Heart right ventricle (tissue), 16 donors: ENCODE results near the gene KLHL24. TPM values are rescaled to one million over a fixed set of nuclear protein-coding genes. Genes with fewer than 3 reads are reported as not detected.
A peak's percentile ranks its signal among the peaks of the same experiment; 100 is the strongest.

ENCODE experiments used
- ATAC-seq, 8 donors: fragments of 200-7000 bp; cut with Tn5 transposase; one replicate each; pipeline ENCODE4 v1.9.1; 2020; ENCODE audit warnings: mild to moderate bottlenecking in 8 of 8, moderate library complexity in 8 of 8, moderate number of reproducible peaks in 1 of 8
- DNase-seq, 2 donors: peaks; one replicate each; pipeline ENCODE4 v3.0.0-alpha.2; 2020
- H3K27ac ChIP-seq, 10 donors: fragments of 200-600 bp; sonication (generic) in 2 of 10; one replicate each; pipeline versions ENCODE4 v1.5.0 to v1.8.0; 2020 to 2022; ENCODE audit warnings: mild to moderate bottlenecking in 3 of 10
- H3K27me3 ChIP-seq, 7 donors: fragments of 200-600 bp; one replicate each; pipeline ENCODE4 v1.8.0; 2021 to 2022; ENCODE audit warnings: mild to moderate bottlenecking in 2 of 7
- H3K36me3 ChIP-seq, 9 donors: fragments of 200-600 bp; sonication (generic) in 1 of 9; one replicate each; pipeline versions ENCODE4 v1.5.0 to v1.8.0; 2020 to 2022; ENCODE audit warnings: mild to moderate bottlenecking in 2 of 9
- H3K4me1 ChIP-seq, 9 donors: fragments of 200-600 bp; sonication (generic) in 1 of 9; one replicate each; pipeline versions ENCODE4 v1.5.0 to v1.8.0; 2020 to 2022; ENCODE audit warnings: mild to moderate bottlenecking in 4 of 9
- H3K4me3 ChIP-seq, 10 donors: fragments of 200-600 bp; sonication (generic) in 2 of 10; one replicate each; pipeline versions ENCODE4 v1.5.0 to v1.8.0; 2020 to 2022; ENCODE audit warnings: mild to moderate bottlenecking in 7 of 10, moderate library complexity in 2 of 10
- H3K9me3 ChIP-seq, 11 donors: fragments of 200-600 bp in 10 of 11; sonication (generic) in 2 of 11; one replicate each; pipeline versions ENCODE4 v1.5.0 to v1.8.0; 2013 to 2022; ENCODE audit warnings: mild to moderate bottlenecking in 2 of 11, control low read depth in 1 of 11, moderate library complexity in 1 of 11
- WGBS, 2 donors: extraction: QIAGEN DNeasy Blood & Tissue Kit; methylation state at CpG; one replicate each; pipeline ENCODE4 v1.1.7; 2013; ENCODE audit warnings: inconsistent platforms in 1 of 2; 5-methylcytosine and 5-hydroxymethylcytosine counted together
- intact Hi-C, 10 donors: fragments of 100-400 bp; cut with DNase I; formaldehyde crosslinking; loops; one replicate each; pipeline versions ENCODE4 v1.11.1 to v1.14.2; 2022
- long read RNA-seq, 3 donors: library from polyadenylated mRNA; unstranded; transcript quantifications; one replicate each; pipeline ENCODE4 v2.0.0, GENCODE V29; 2020 to 2021
- polyA plus RNA-seq, 2 donors: library from polyadenylated mRNA; stranded (reverse); fragments of 200-250 nt; gene quantifications; one replicate each; pipeline ENCODE4 v1.2.3, GENCODE V29; 2013
- total RNA-seq, 10 donors: library from RNA; stranded (reverse); fragmentation: NEBNext Ultra II Directional in 3 of 10; extraction: Animal tissue kit (Norgen Biotek cat#: 25700) in 3 of 10; gene quantifications; one replicate each; pipeline versions ENCODE4 v1.2.1 to v1.2.4, GENCODE V29; 2021 to 2023
- TF ChIP-seq, protein P1 (sequence below), 9 donors: fragments of 200-600 bp; sonication (generic) in 2 of 9; IDR thresholded peaks; one replicate each; pipeline versions ENCODE4 v1.5.0 to v1.8.0; 2021 to 2022; ENCODE audit warnings: antibody characterized with exemption in 9 of 9, mild to moderate bottlenecking in 5 of 9, moderate library complexity in 1 of 9
- donor health status: Arrhythmogenic right ventricular cardiomyopathy.
- donor health status: ischemic (EF 13 %, LVEDD 7.1; RV severe dilation, severe dysfunction).
- donor health status: healthy with polysubstance abuse.
- donor health status: DM: no; HTN: yes; CAD: no.
- donor health status: DM: no; HTN: no; CAD: no.
- donor health status: ischemic (EF 25% LVEDD 6.9; RV normal size, moderate dysfunction).
- donor health status: ischemic (EF 25% LVEDD 5.7; RV mildly dilated, moderate dysfunction).
- donor health status: healthy.
- donor health status: DM: yes; HTN: yes; CAD: no.
- donor health status: Ischemic cardiomyopathy.
- donor health status: ischemic (EF 35%, LVEDD 5.7; RV mildly dilated, moderate dysfunction).
- donor health status: nonischemic (EF 11% LVEDD 7.7; RV severe dilation, severe dysfunction).
- donor health status: DM: yes; HTN: yes; CAD: no.
- donor health status: PGD.
- donor health status: ischemic (EF 29% LVEDD 5.4; RV normal size, mild dysfunction).
- donor health status: nonischemic (EF 23%, LVEDD 6.1; RV moderate dilation, normal function).

KLHL24 gene, protein sequence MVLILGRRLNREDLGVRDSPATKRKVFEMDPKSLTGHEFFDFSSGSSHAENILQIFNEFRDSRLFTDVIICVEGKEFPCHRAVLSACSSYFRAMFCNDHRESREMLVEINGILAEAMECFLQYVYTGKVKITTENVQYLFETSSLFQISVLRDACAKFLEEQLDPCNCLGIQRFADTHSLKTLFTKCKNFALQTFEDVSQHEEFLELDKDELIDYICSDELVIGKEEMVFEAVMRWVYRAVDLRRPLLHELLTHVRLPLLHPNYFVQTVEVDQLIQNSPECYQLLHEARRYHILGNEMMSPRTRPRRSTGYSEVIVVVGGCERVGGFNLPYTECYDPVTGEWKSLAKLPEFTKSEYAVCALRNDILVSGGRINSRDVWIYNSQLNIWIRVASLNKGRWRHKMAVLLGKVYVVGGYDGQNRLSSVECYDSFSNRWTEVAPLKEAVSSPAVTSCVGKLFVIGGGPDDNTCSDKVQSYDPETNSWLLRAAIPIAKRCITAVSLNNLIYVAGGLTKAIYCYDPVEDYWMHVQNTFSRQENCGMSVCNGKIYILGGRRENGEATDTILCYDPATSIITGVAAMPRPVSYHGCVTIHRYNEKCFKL
- 100 to 1,000 TPM; 159 to 305 (median 259) TPM for total RNA-seq
- 10 to 100 TPM in 1 of 2 donors, 1 to 10 TPM in 1; 7.6 to 39.7 TPM for polyA plus RNA-seq
- long read RNA-seq, donor 1, full-length matches to known transcripts: 99 of 211 reads
- long read RNA-seq, donor 1, partial matches to known transcripts: 8 of 211 reads
- long read RNA-seq, donor 1, other reads (novel, unspliced or antisense): 104 of 211 reads
- long read RNA-seq, donor 2, full-length matches to known transcripts: 101 of 218 reads
- long read RNA-seq, donor 2, partial matches to known transcripts: 34 of 218 reads
- long read RNA-seq, donor 2, other reads (novel, unspliced or antisense): 83 of 218 reads
- long read RNA-seq, donor 3, full-length matches to known transcripts: 92 of 196 reads
- long read RNA-seq, donor 3, partial matches to known transcripts: 20 of 196 reads
- long read RNA-seq, donor 3, other reads (novel, unspliced or antisense): 84 of 196 reads

DNA sequence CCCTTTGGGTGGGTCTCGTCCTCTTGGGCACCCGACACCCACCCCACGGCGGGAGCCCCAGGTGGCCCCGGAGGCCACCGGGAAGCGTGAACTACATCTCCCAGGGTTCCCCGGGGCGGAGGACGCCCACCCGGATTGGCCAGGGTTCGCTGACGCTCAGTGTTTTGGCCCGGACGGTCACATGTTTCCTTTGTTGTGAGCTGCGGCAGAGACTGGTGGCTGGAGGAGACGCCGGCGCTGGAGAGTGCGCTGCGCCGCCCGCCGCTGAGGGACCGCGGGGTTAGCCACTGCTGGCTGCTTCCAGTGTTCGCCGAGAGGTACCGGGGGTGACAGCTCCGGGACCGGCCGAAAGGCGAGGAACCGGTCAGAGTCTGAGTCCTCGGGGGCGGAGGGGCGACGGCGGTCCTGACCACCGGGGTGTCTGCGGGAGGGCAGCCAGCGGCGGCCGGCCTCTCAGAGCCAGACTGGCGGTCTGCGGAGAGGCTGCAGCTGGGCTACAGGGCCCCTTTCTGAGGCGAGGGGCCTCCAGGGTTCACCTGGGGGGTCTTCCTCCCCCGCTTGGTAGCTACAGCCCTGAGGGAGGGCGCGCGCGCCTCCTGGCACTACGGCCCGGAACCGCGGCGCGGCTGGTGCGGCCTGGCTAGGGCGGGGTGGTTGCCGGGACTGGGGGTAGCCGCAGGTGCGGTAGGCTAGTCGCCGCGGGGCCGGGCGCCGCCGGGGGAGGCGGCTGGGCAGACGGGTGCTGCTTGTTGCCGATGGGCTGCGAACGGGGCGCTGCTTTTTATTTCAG is at the start of gene KLHL24:
Gene KLHL24 (plus strand): TSS at position 193 of the 790 bp plus-strand sequence. CDS start 14,734 bp downstream, outside the sequence.
- intact Hi-C loops: loop anchor here in 3 of 10 donors (2.0 to 5.0 kb wide), 4 partner anchors 53 to 133 kb away; partner anchors contain the start of gene YEATS2 (in 1 of the 3)
- WGBS, 2 donors: 0% methylated on average over 75 to 76 of the region's 76 CpGs
- peak within 1 kb of the TSS; percentile 71 to 100 (median 97) for H3K4me3 ChIP-seq

DNA sequence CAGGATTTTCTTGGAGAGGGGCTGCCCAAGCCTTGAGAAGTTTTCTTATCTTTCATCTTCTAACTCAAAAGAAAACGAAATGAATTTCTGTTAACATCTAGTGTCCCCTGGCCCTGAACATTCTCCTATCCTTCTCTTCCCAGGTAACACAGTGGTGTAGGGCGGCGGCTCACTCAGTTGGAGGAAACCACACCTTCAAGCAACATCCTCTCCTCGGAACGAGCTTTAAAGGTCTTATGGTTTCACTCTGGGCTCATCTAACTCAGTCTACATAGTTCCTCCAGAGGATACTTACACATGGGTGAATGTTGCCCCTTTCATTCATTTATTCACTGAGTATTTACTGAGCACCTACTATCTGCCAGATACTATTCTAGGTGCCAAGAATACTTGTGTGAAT is 48.9 kb upstream of the KLHL24 start:
- Histone ChIP-seq H3K36me3 (no peaks in the 10 kb centered on the region), H3K9me3 (no peaks in the 10 kb centered on the region), H3K27me3 (no peaks in the 10 kb centered on the region), H3K4me3 (no peak overlapping the region), H3K4me1 (peaks cover 10 to 61% (median 50%) of the 10 kb centered on the region in 9 donors), H3K27ac (peak overlapping the region in 5 of 10 donors; percentile 5 to 83 (median 45))
- DNase-seq (no peak), ATAC-seq (peak in 1 of 8 donors; percentile 31)
- TF ChIP-seq, protein P1, sequence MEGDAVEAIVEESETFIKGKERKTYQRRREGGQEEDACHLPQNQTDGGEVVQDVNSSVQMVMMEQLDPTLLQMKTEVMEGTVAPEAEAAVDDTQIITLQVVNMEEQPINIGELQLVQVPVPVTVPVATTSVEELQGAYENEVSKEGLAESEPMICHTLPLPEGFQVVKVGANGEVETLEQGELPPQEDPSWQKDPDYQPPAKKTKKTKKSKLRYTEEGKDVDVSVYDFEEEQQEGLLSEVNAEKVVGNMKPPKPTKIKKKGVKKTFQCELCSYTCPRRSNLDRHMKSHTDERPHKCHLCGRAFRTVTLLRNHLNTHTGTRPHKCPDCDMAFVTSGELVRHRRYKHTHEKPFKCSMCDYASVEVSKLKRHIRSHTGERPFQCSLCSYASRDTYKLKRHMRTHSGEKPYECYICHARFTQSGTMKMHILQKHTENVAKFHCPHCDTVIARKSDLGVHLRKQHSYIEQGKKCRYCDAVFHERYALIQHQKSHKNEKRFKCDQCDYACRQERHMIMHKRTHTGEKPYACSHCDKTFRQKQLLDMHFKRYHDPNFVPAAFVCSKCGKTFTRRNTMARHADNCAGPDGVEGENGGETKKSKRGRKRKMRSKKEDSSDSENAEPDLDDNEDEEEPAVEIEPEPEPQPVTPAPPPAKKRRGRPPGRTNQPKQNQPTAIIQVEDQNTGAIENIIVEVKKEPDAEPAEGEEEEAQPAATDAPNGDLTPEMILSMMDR (IDR thresholded peaks at IDR 0.05): no peak
- intact Hi-C loops: no loop called here
- WGBS, 2 donors: 70 to 75% methylated on average over 5 of the region's 5 CpGs

More for the DNA sequence above, at the start of gene KLHL24:
- peak; percentile 89 to 96 (median 92) for ATAC-seq
- peaks cover 11 to 44% (median 36%) of the 10 kb centered on the region in 9 donors for H3K4me1 ChIP-seq
- peak within 1 kb of the TSS; percentile 92 to 100 (median 98) for H3K27ac ChIP-seq
- peak; percentile 92 to 95 for DNase-seq
- TF ChIP-seq, protein P1 (IDR thresholded peaks at IDR 0.05): no peak
- H3K9me3 ChIP-seq: no peaks in the 10 kb centered on the region
- no peaks in the 10 kb centered on the region for H3K27me3 ChIP-seq
- peaks cover 0 to 8% (median 0%) of the 10 kb centered on the region in 9 donors for H3K36me3 ChIP-seq

DNA sequence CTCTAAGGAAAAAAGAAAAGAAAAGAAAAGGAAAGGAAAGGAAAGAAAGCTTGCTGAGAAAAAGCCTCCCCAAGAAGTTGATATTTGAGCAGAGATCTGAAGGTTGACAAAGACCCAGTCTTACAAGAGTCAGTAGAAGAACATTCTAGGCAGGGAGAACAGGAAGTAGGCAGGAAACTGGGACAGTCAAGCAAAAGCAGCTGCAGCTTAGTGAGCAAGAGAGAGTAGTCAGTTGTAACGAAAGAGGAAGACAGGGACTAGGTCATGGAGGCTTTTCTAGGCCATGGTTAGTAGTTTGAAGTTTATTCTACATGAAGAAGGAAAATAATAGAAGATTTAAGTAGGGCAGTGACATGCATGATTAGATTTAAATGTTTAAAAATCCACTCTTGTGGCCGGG is 48.1 kb upstream of the KLHL24 start:
- TF ChIP-seq, protein P1 (IDR thresholded peaks at IDR 0.05): no peak
- peak in 3 of 8 donors; percentile 35 to 42 (median 35) for ATAC-seq
- 75 to 79% methylated on average over 2 of the region's 2 CpGs for WGBS, 2 donors

More for the DNA sequence above, 48.1 kb upstream of the KLHL24 start:
- H3K9me3 ChIP-seq: no peaks in the 10 kb centered on the region
- intact Hi-C loops: no loop called here
- peak overlapping the region in 6 of 10 donors; percentile 5 to 83 (median 40) for H3K27ac ChIP-seq
- no peak overlapping the region for H3K4me3 ChIP-seq
- no peak for DNase-seq
- H3K4me1 ChIP-seq: peaks cover 10 to 58% (median 50%) of the 10 kb centered on the region in 9 donors
- H3K27me3 ChIP-seq: no peaks in the 10 kb centered on the region
- H3K36me3 ChIP-seq: no peaks in the 10 kb centered on the region
